T-helper 2 cell treated with Interferon-gamma antibody and Interleukin-4, amounts not matched to agents 5 μg/mL and 100 μg/mL, for 36 hours (primary cell): ENCODE results near the gene MIA.
A peak's percentile ranks its signal among the peaks of the same experiment; 100 is the strongest.

Source experiments
- DNase-seq: peaks from one replicate; pipeline ENCODE4 v3.0.0; 2021; ENCODE audit warnings: low spot score
- H3K27ac Mint-ChIP-seq: one replicate; pipeline ENCODE4 v1.8.0; 2021; ENCODE audit warnings: mild to moderate bottlenecking, mixed read lengths
- H3K27me3 Mint-ChIP-seq: one replicate; pipeline ENCODE4 v1.8.0; 2021; ENCODE audit warnings: low read depth, mixed read lengths
- H3K36me3 Mint-ChIP-seq: one replicate; pipeline ENCODE4 v1.8.0; 2021; ENCODE audit warnings: low read depth, mixed read lengths
- H3K4me1 Mint-ChIP-seq: one replicate; pipeline ENCODE4 v1.8.0; 2021; ENCODE audit warnings: low read depth, mixed read lengths
- H3K4me3 Mint-ChIP-seq: one replicate; pipeline ENCODE4 v1.8.0; 2022; ENCODE audit warnings: mild to moderate bottlenecking, moderate library complexity, mixed read lengths
- H3K9me3 Mint-ChIP-seq: one replicate; pipeline ENCODE4 v1.8.0; 2021; ENCODE audit warnings: mixed read lengths

The MIA gene

GRCh38 chr19:40742477-40742876 is 32.8 kb upstream of the MIA start:
- H3K27ac Mint-ChIP-seq: no peak overlapping the region
- H3K4me3 Mint-ChIP-seq: no peak overlapping the region
- no peak for DNase-seq
- H3K27me3 Mint-ChIP-seq: no peaks in the 10 kb centered on the region
- H3K4me1 Mint-ChIP-seq: peaks cover 3% of the 10 kb centered on the region
- peaks cover 6% of the 10 kb centered on the region for H3K36me3 Mint-ChIP-seq
- no peaks in the 10 kb centered on the region for H3K9me3 Mint-ChIP-seq

- no peak for DNase-seq
- H3K36me3 Mint-ChIP-seq: peaks cover 4% of the 10 kb centered on the region
- H3K9me3 Mint-ChIP-seq: no peaks in the 10 kb centered on the region
- no peaks in the 10 kb centered on the region for H3K27me3 Mint-ChIP-seq
- H3K4me1 Mint-ChIP-seq: peaks cover 3% of the 10 kb centered on the region
- no peak overlapping the region for H3K4me3 Mint-ChIP-seq
- no peak overlapping the region for H3K27ac Mint-ChIP-seq
Observed at GRCh38 chr19:40742886-40743285, 32.4 kb upstream of the MIA start.

- Mint-ChIP-seq H3K4me3 (no peak overlapping the region), H3K27ac (no peak overlapping the region), H3K27me3 (no peaks in the 10 kb centered on the region), H3K36me3 (peaks cover under 1% of the 10 kb centered on the region), H3K4me1 (peaks cover 5% of the 10 kb centered on the region), H3K9me3 (no peaks in the 10 kb centered on the region)
- DNase-seq: no peak
Observed at GRCh38 chr19:40743926-40744325, 31.4 kb upstream of the MIA start.

- Mint-ChIP-seq H3K4me3 (no peak overlapping the region), H3K27ac (no peak overlapping the region), H3K36me3 (peaks cover 2% of the 10 kb centered on the region), H3K27me3 (no peaks in the 10 kb centered on the region), H3K9me3 (no peaks in the 10 kb centered on the region), H3K4me1 (peaks cover 14% of the 10 kb centered on the region)
- DNase-seq: no peak
Observed at GRCh38 chr19:40744554-40745401, 30.5 kb upstream of the MIA start.

GRCh38 chr19:40745402-40745780 is 29.9 kb upstream of the MIA start:
- no peak for DNase-seq
- Mint-ChIP-seq H3K9me3 (no peaks in the 10 kb centered on the region), H3K36me3 (peaks cover 8% of the 10 kb centered on the region), H3K4me1 (peaks cover 19% of the 10 kb centered on the region), H3K27ac (no peak overlapping the region), H3K4me3 (no peak overlapping the region), H3K27me3 (no peaks in the 10 kb centered on the region)

- Mint-ChIP-seq H3K9me3 (no peaks in the 10 kb centered on the region), H3K27ac (no peak overlapping the region), H3K27me3 (no peaks in the 10 kb centered on the region), H3K36me3 (peaks cover 21% of the 10 kb centered on the region), H3K4me3 (no peak overlapping the region), H3K4me1 (peaks cover 20% of the 10 kb centered on the region)
- DNase-seq: no peak
Observed at GRCh38 chr19:40747536-40747935, 27.8 kb upstream of the MIA start.

- H3K4me3 Mint-ChIP-seq: peak within 1 kb of the TSS; percentile 98
- no peaks in the 10 kb centered on the region for H3K9me3 Mint-ChIP-seq
- peaks cover 38% of the 10 kb centered on the region for H3K36me3 Mint-ChIP-seq
- H3K4me1 Mint-ChIP-seq: peaks cover 33% of the 10 kb centered on the region
- DNase-seq: peak; percentile 99
- H3K27me3 Mint-ChIP-seq: no peaks in the 10 kb centered on the region
- peak within 1 kb of the TSS; percentile 99 for H3K27ac Mint-ChIP-seq
Observed at GRCh38 chr19:40750058-40750873, 25.1 kb upstream of the MIA start, which contains the start of gene ACTMAP. Gene ACTMAP (minus strand): TSS chr19:40750477. CDS start chr19:40749803, 674 bp downstream.

- Mint-ChIP-seq H3K36me3 (peaks cover 44% of the 10 kb centered on the region), H3K4me1 (peaks cover 40% of the 10 kb centered on the region), H3K27ac (peak within 1 kb of the TSS; percentile 99)
Observed at GRCh38 chr19:40750874-40751537, 24.3 kb upstream of the MIA start, which contains the start of gene SNRPA. Gene SNRPA (plus strand): TSS chr19:40751203. CDS start chr19:40751409, 206 bp downstream.

GRCh38 chr19:40752257-40752781 is 23.0 kb upstream of the MIA start:
- Mint-ChIP-seq H3K27ac (peak overlapping the region; percentile 99), H3K4me1 (peaks cover 47% of the 10 kb centered on the region), H3K4me3 (peak overlapping the region; percentile 98), H3K9me3 (no peaks in the 10 kb centered on the region), H3K36me3 (peaks cover 57% of the 10 kb centered on the region), H3K27me3 (no peaks in the 10 kb centered on the region)
- DNase-seq: no peak

More at GRCh38 chr19:40750874-40751537, 24.3 kb upstream of the MIA start, which contains the start of gene SNRPA:
- DNase-seq: peak; percentile 96
- Mint-ChIP-seq H3K9me3 (no peaks in the 10 kb centered on the region), H3K4me3 (peak within 1 kb of the TSS; percentile 98), H3K27me3 (no peaks in the 10 kb centered on the region)

- Mint-ChIP-seq H3K27ac (peak overlapping the region; percentile 80), H3K36me3 (peaks cover 71% of the 10 kb centered on the region), H3K4me3 (peak overlapping the region; percentile 88), H3K9me3 (no peaks in the 10 kb centered on the region), H3K4me1 (peaks cover 38% of the 10 kb centered on the region), H3K27me3 (no peaks in the 10 kb centered on the region)
- peak; percentile 76 for DNase-seq
Observed at GRCh38 chr19:40754611-40755247, 20.6 kb upstream of the MIA start.

- no peaks in the 10 kb centered on the region for H3K27me3 Mint-ChIP-seq
- peaks cover 33% of the 10 kb centered on the region for H3K4me1 Mint-ChIP-seq
- H3K4me3 Mint-ChIP-seq: peak overlapping the region; percentile 88
- peaks cover 70% of the 10 kb centered on the region for H3K36me3 Mint-ChIP-seq
- H3K27ac Mint-ChIP-seq: no peak overlapping the region
- no peaks in the 10 kb centered on the region for H3K9me3 Mint-ChIP-seq
- DNase-seq: no peak
Observed at GRCh38 chr19:40755248-40755624, 20.1 kb upstream of the MIA start.

GRCh38 chr19:40755791-40756190 is 19.5 kb upstream of the MIA start:
- Mint-ChIP-seq H3K36me3 (peaks cover 74% of the 10 kb centered on the region), H3K27me3 (no peaks in the 10 kb centered on the region), H3K4me3 (peak overlapping the region; percentile 23), H3K9me3 (no peaks in the 10 kb centered on the region), H3K4me1 (peaks cover 32% of the 10 kb centered on the region), H3K27ac (peak overlapping the region; percentile 31)
- no peak for DNase-seq

- Mint-ChIP-seq H3K4me3 (peak overlapping the region; percentile 23), H3K27ac (peak overlapping the region; percentile 34), H3K4me1 (peaks cover 36% of the 10 kb centered on the region), H3K27me3 (no peaks in the 10 kb centered on the region), H3K9me3 (no peaks in the 10 kb centered on the region), H3K36me3 (peaks cover 74% of the 10 kb centered on the region)
- DNase-seq: peak; percentile 26
Observed at GRCh38 chr19:40756502-40757110, 18.7 kb upstream of the MIA start.
